HG03457 (cell line): Measurements from ENCODE around the gene EPOP.

Source experiments
- ATAC-seq: cut with Tn5 transposase; IDR thresholded peaks from one replicate; pipeline ENCODE4 v1.9.1; 2021; ENCODE audit warnings: moderate number of reproducible peaks; ENCODE audit not compliant: unreplicated experiment

The EPOP gene

GRCh38 chr17:38674749-38675615, at the start of gene EPOP:
Gene EPOP (minus strand): TSS chr17:38674957. CDS start chr17:38674495, 462 bp downstream.
- ATAC-seq = no peak

- ATAC-seq = no peak
Measured at GRCh38 chr17:38721802-38722201, 47.0 kb upstream of the EPOP start.

- no peak for ATAC-seq
Measured at GRCh38 chr17:38720941-38721340, 46.2 kb upstream of the EPOP start.

GRCh38 chr17:38719943-38720641, 45.3 kb upstream of the EPOP start:
- ATAC-seq = no peak

- ATAC-seq = no peak
Measured at GRCh38 chr17:38719289-38719942, 44.7 kb upstream of the EPOP start.

- no peak for ATAC-seq
Measured at GRCh38 chr17:38717139-38717745, 42.5 kb upstream of the EPOP start.

- no peak for ATAC-seq
Measured at GRCh38 chr17:38716368-38717005, 41.7 kb upstream of the EPOP start.

- no peak for ATAC-seq
Measured at GRCh38 chr17:38715216-38715943, 40.6 kb upstream of the EPOP start.

GRCh38 chr17:38713456-38714075, 38.8 kb upstream of the EPOP start:
- no peak for ATAC-seq

- no peak for ATAC-seq
Measured at GRCh38 chr17:38712593-38712992, 37.8 kb upstream of the EPOP start.

GRCh38 chr17:38711792-38712571, 37.2 kb upstream of the EPOP start:
- ATAC-seq = no peak

- ATAC-seq = no peak
Measured at GRCh38 chr17:38710985-38711384, 36.2 kb upstream of the EPOP start.

- ATAC-seq = no peak
Measured at GRCh38 chr17:38710604-38710962, 35.8 kb upstream of the EPOP start.

- no peak for ATAC-seq
Measured at GRCh38 chr17:38709864-38710603, 35.3 kb upstream of the EPOP start.

- ATAC-seq = no peak
Measured at GRCh38 chr17:38709104-38709820, 34.5 kb upstream of the EPOP start.

- ATAC-seq = no peak
Measured at GRCh38 chr17:38707678-38708351, 33.1 kb upstream of the EPOP start.
